ENCODE measurements around the gene CAB39L. TPM values are rescaled to one million over a fixed set of nuclear protein-coding genes. Genes with fewer than 3 reads are reported as not detected.

CAB39L gene
- total and polyA plus RNA-seq, 2 of the 4 experiments (the other 2 are of a cell fraction), result 8.5 to 16.7 TPM

DNA sequence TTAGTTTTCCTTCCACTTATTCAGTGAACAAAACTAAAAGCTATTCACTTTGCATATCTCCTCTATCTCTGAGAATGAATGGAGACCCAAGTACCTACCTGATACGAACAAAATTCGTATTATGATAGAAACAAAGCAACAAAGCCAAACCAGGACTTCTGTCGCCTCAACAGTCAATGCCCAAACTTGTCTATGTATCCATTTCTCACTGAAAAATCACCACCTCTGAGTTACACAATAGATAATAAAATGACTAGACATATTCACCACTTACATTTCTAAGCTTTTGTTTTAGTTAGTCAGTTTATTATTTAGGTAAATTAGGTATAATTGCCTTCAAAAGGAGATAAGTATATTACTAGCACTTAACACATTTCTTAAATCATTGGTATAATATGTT, 67.7 kb downstream of the CAB39L start:
- no TSS peak for BruUV-seq (replicated peaks)
- no peak overlapping the region for H2BK20ac ChIP-seq (ENCODE audit: low read depth, low read length)
- H4K91ac ChIP-seq (ENCODE audit: insufficient read depth, low read depth, low read length), result no peak overlapping the region
- no peak overlapping the region for H3K4me2 ChIP-seq (ENCODE audit: low read depth, low read length)
- H3K9ac ChIP-seq (ENCODE audit: low read depth, low read length), result no peak overlapping the region
- no peaks in the 10 kb centered on the region for H3K79me1 ChIP-seq (ENCODE audit: low read depth in 1 of 2, low read length in 2 of 2)
- H2AK5ac ChIP-seq (ENCODE audit: low read depth, low read length), result no peak overlapping the region
- in situ Hi-C loops (cut with MboI; ENCODE audit: low sequenced_read_pairs), result no loop called here
- TF ChIP-seq RCOR1 (IDR thresholded peaks at IDR 0.05; ENCODE audit: insufficient replicate concordance, low read length), result no peak
- TF ChIP-seq BHLHE40 (IDR thresholded peaks at IDR 0.05; ENCODE audit: low read depth, low read length), result no peak
- TF ChIP-seq RFX5 (IDR thresholded peaks at IDR 0.05; ENCODE audit: low read depth, low read length), result no peak
- no peak for TF ChIP-seq MAZ (IDR thresholded peaks at IDR 0.05; ENCODE audit: borderline replicate concordance, low read depth, low read length)
- TF ChIP-seq NFE2L2 (IDR thresholded peaks at IDR 0.05; ENCODE audit: low read depth, low read length), result no peak
- no peak for TF ChIP-seq MAFK (IDR thresholded peaks at IDR 0.05; ENCODE audit: low read depth, low read length)
- TF ChIP-seq, protein P1, sequence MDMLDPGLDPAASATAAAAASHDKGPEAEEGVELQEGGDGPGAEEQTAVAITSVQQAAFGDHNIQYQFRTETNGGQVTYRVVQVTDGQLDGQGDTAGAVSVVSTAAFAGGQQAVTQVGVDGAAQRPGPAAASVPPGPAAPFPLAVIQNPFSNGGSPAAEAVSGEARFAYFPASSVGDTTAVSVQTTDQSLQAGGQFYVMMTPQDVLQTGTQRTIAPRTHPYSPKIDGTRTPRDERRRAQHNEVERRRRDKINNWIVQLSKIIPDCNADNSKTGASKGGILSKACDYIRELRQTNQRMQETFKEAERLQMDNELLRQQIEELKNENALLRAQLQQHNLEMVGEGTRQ (IDR thresholded peaks at IDR 0.05; ENCODE audit: low read depth, low read length), result no peak
- TF ChIP-seq RAD21 (IDR thresholded peaks at IDR 0.05; ENCODE audit: low read length), result no peak
- TF ChIP-seq MXI1 (IDR thresholded peaks at IDR 0.05; ENCODE audit: borderline replicate concordance, low read depth, low read length), result no peak
- TF ChIP-seq CEBPB (IDR thresholded peaks at IDR 0.05; ENCODE audit: low read depth, low read length), result no peak
- no peak for TF ChIP-seq POLR2A (IDR thresholded peaks at IDR 0.05; ENCODE audit: low read depth, low read length)
- TF ChIP-seq, protein P2, sequence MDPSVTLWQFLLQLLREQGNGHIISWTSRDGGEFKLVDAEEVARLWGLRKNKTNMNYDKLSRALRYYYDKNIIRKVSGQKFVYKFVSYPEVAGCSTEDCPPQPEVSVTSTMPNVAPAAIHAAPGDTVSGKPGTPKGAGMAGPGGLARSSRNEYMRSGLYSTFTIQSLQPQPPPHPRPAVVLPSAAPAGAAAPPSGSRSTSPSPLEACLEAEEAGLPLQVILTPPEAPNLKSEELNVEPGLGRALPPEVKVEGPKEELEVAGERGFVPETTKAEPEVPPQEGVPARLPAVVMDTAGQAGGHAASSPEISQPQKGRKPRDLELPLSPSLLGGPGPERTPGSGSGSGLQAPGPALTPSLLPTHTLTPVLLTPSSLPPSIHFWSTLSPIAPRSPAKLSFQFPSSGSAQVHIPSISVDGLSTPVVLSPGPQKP (IDR thresholded peaks at IDR 0.05; ENCODE audit: borderline replicate concordance, low read depth, low read length), result no peak
- TF ChIP-seq, protein P3, sequence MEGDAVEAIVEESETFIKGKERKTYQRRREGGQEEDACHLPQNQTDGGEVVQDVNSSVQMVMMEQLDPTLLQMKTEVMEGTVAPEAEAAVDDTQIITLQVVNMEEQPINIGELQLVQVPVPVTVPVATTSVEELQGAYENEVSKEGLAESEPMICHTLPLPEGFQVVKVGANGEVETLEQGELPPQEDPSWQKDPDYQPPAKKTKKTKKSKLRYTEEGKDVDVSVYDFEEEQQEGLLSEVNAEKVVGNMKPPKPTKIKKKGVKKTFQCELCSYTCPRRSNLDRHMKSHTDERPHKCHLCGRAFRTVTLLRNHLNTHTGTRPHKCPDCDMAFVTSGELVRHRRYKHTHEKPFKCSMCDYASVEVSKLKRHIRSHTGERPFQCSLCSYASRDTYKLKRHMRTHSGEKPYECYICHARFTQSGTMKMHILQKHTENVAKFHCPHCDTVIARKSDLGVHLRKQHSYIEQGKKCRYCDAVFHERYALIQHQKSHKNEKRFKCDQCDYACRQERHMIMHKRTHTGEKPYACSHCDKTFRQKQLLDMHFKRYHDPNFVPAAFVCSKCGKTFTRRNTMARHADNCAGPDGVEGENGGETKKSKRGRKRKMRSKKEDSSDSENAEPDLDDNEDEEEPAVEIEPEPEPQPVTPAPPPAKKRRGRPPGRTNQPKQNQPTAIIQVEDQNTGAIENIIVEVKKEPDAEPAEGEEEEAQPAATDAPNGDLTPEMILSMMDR (conservative IDR thresholded peaks at IDR 0.05; ENCODE audit: low read depth, low read length), result no peak
- TF ChIP-seq CHD1 (IDR thresholded peaks at IDR 0.05; ENCODE audit: low read depth, low read length), result no peak
- TF ChIP-seq FOS (IDR thresholded peaks at IDR 0.05; ENCODE audit: low read depth, low read length), result no peak
- TF ChIP-seq SMC3 (IDR thresholded peaks at IDR 0.05; ENCODE audit: low read depth, low read length), result no peak
- no peak overlapping the region for H2BK120ac ChIP-seq (ENCODE audit: low read depth, low read length)
- no peaks in the 10 kb centered on the region for H3K9me3 ChIP-seq (ENCODE audit: control insufficient read depth, insufficient read depth, low read length)
- H3K9me1 ChIP-seq (ENCODE audit: insufficient read depth, low read length), result 0 out of 2 replicates have a peak, but pooled peaks cover 3% of the 10 kb centered on the region
- H3K4ac ChIP-seq (ENCODE audit: low read depth, low read length), result no peak overlapping the region
- H3K4me3 ChIP-seq (ENCODE audit: insufficient read depth, low read depth, low read length), result no peak overlapping the region
- H4K8ac ChIP-seq (ENCODE audit: low read depth in 2 of 2, low read length in 2 of 2), result no peak overlapping the region
- no CpG with 5 or more reads among the region's 3 CpGs for WGBS, 2 experiments (ENCODE audit: extremely low coverage in 2 of 2, insufficient read length in 1 of 2)
- H3K36me3 ChIP-seq (ENCODE audit: control insufficient read depth, insufficient read depth, low read length), result peaks cover 3% of the 10 kb centered on the region; the same call in 1 of the 2 replicates
- H4K5ac ChIP-seq (ENCODE audit: low read depth, low read length), result no peak overlapping the region
- DNase-seq, result no peak
- H3K27me3 ChIP-seq (ENCODE audit: control insufficient read depth, insufficient read depth, low read length), result no peaks in the 10 kb centered on the region
- H3K56ac ChIP-seq (ENCODE audit: extremely low read depth, insufficient read depth, low read length), result no peak overlapping the region
- H2AFZ ChIP-seq (replicated peaks; ENCODE audit: low read length, poor library complexity), result no peak overlapping the region
- POLR2A ChIA-PET (ENCODE audit: unreplicated experiment), result no interaction called here
- H3K4me1 ChIP-seq (ENCODE audit: control insufficient read depth, insufficient read depth, low read length), result peaks cover 4% of the 10 kb centered on the region
- no peak for ATAC-seq (ENCODE audit: low read depth)
- CTCF ChIA-PET, result interaction anchor here (0.6 to 1.6 kb wide), 3 partner anchors 8 to 209 kb away, joined by 3 read pairs; no protein-coding TSS in a partner anchor
- H2BK15ac ChIP-seq (ENCODE audit: low read depth, low read length), result no peak overlapping the region
- H2AK9ac ChIP-seq (replicated peaks; ENCODE audit: low read depth, low read length, poor library complexity), result no peak overlapping the region
- dilution Hi-C loops (cut with HindIII; ENCODE audit: low sequenced_read_pairs, unreplicated experiment), result no loop called here
- H4K20me1 ChIP-seq (ENCODE audit: insufficient read depth, low read length), result no peaks in the 10 kb centered on the region
- H3K18ac ChIP-seq (ENCODE audit: low read depth, low read length), result no peak overlapping the region; the same call in 1 of the 2 replicates
- H3K23ac ChIP-seq (ENCODE audit: low read depth, low read length), result no peak overlapping the region
- no peak overlapping the region for H3K27ac ChIP-seq (ENCODE audit: insufficient read depth, low read length)
- H3K14ac ChIP-seq (replicated peaks; ENCODE audit: low read depth, low read length), result no peak overlapping the region
- intact Hi-C loops (cut with micrococcal nuclease), result no loop called here
- H2BK5ac ChIP-seq (ENCODE audit: low read depth, low read length, poor library complexity, severe bottlenecking), result no peak overlapping the region
